SK-N-SH treated with all-trans-retinoic acid at 6 μM for 48 hours (cell line): ENCODE results near the gene QSOX2.

Source experiments
- RARB ChIP-seq: fragments of 250-450 bp; sonication (Bioruptor Pico); IDR thresholded peaks from 2 replicates; pipeline ENCODE4 v1.8.0; 2021; ENCODE audit warnings: mild to moderate bottlenecking, moderate library complexity
- ZFP3 ChIP-seq: fragments of 250-450 bp; sonication (Bioruptor Pico); IDR thresholded peaks from 2 replicates; pipeline ENCODE4 v1.5.0; 2020; ENCODE audit warnings: mild to moderate bottlenecking, moderate library complexity
- TF ChIP-seq, protein P1 (sequence below): fragments of 250-450 bp; sonication (Bioruptor Pico); IDR thresholded peaks from 2 replicates; pipeline ENCODE4 v1.5.1; 2020; ENCODE audit warnings: low read depth, mild to moderate bottlenecking, moderate library complexity

DNA sequence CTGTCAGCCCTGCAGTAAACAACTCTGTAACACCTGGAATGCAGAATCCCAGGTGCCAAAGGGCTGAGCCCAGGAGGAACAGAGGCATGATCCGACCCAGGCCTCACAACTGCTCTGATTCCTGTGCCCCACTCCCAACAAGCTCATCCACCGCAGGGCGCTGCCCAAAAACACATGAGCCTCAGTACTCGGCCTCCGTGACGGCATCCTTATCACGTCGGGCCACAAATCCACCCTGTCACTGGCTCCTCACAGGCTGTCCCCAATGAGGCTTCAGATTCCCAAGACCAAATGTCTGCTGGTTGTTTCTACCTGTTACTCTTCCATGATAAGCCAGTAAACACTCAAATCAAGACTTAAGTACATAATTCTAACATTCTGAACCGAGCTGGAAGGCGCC is 15.2 kb downstream of the QSOX2 start:
- TF ChIP-seq, protein P1, sequence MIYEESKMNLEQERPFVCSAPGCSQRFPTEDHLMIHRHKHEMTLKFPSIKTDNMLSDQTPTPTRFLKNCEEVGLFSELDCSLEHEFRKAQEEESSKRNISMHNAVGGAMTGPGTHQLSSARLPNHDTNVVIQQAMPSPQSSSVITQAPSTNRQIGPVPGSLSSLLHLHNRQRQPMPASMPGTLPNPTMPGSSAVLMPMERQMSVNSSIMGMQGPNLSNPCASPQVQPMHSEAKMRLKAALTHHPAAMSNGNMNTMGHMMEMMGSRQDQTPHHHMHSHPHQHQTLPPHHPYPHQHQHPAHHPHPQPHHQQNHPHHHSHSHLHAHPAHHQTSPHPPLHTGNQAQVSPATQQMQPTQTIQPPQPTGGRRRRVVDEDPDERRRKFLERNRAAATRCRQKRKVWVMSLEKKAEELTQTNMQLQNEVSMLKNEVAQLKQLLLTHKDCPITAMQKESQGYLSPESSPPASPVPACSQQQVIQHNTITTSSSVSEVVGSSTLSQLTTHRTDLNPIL (CRISPR knock-in tag): no peak
- TF ChIP-seq ZFP3 (CRISPR knock-in tag) (no peak), RARB (CRISPR knock-in tag) (no peak)
